ENCODE measurements around the gene CSNK1G1. TPM values are rescaled to one million over a fixed set of nuclear protein-coding genes. Genes with fewer than 3 reads are reported as not detected.

Gene CSNK1G1
- total RNA-seq, 2 donors from 2014 or later: 9.3 to 11.8 TPM

DNA sequence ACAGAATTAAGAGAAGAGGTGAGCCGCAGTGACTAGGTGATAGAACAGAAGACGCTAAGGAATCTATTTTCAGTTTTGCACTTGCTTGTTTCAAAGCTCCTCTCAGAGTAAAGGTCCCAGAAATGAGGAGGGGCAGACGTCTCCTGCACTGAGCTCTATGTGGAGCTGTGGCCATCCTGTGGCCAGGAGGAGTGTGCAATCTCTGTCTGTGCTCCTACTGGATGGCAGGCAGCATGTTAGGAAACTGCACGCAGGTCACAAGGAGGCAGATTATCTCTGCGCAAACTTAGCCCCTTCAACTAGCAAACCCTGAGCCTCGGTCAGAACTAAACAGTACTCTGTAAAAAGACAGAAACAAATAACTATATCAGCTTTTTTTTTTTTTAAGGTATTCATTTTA lies 162.0 kb downstream of the CSNK1G1 start:
- H3K27me3 ChIP-seq (replicated peaks; ENCODE audit: insufficient read depth): no peaks in the 10 kb centered on the region
- TF ChIP-seq CTCF (IDR thresholded peaks at IDR 0.05): no peak
- no peak overlapping the region for H3K4me3 ChIP-seq
- no peak for ATAC-seq (ENCODE audit: insufficient number of reproducible peaks, low FRiP score, low read depth)
- no peak for DNase-seq (ENCODE audit: low spot score)
- H3K27ac ChIP-seq: no peak overlapping the region
- H3K36me3 ChIP-seq: no peaks in the 10 kb centered on the region
- no peaks in the 10 kb centered on the region for H3K9me3 ChIP-seq
- H3K4me1 ChIP-seq (ENCODE audit: control insufficient read depth in 1 of 2, low read depth in 2 of 2): no peaks in the 10 kb centered on the region

GRCh38 chr15:64191971-64192830 lies 163.8 kb downstream of the CSNK1G1 start:
- H3K36me3 ChIP-seq: peaks cover 7% of the 10 kb centered on the region
- ATAC-seq (ENCODE audit: insufficient number of reproducible peaks, low FRiP score, low read depth): no peak
- no peak overlapping the region for H3K27ac ChIP-seq
- no peaks in the 10 kb centered on the region for H3K9me3 ChIP-seq
- TF ChIP-seq CTCF (IDR thresholded peaks at IDR 0.05): no peak
- no peaks in the 10 kb centered on the region for H3K27me3 ChIP-seq (replicated peaks; ENCODE audit: insufficient read depth)
- no peaks in the 10 kb centered on the region for H3K4me1 ChIP-seq (ENCODE audit: control insufficient read depth in 1 of 2, low read depth in 2 of 2)
- DNase-seq (ENCODE audit: low spot score): no peak
- no peak overlapping the region for H3K4me3 ChIP-seq

DNA sequence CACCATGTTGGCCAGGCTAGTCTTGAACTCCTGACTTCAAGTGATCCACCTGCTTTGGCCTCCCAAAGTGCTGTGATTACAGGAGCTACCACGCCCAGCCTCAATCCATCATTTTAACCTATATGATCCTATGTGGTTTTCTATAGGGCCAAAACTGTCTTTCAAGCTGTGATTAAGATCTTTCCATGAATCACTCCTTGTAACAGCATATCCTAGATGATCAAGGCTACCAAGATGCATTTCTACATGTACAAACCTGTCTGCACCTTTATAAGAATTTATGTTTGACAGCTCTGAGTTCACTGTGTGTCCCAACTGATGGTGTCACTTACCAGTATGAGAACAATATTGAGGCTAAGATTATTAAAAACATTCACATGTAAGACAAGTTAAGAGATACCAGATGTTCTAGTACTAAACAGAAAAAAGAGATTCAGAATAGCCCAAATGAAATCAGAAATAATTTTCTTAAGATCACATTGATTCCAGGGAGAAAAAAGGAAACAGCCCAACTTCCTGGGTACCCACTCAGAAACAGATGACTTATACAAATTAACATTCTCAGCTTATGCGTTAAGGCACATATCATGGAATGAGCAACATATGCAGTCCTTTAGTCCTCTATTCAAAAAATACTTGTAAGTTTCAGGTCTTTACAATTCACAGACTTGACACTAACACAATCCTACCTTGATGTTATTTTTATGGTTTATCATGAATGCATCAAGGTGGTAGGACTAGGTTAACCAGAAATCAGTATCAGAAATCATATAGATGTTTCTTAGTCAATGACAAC lies 168.4 kb downstream of the CSNK1G1 start:
- no peak overlapping the region for H3K4me3 ChIP-seq
- ATAC-seq (ENCODE audit: insufficient number of reproducible peaks, low FRiP score, low read depth): no peak
- DNase-seq (ENCODE audit: low spot score): no peak
- no peak for TF ChIP-seq CTCF (IDR thresholded peaks at IDR 0.05)
- H3K27ac ChIP-seq: no peak overlapping the region
- H3K4me1 ChIP-seq (ENCODE audit: control insufficient read depth in 1 of 2, low read depth in 2 of 2): no peaks in the 10 kb centered on the region
- H3K9me3 ChIP-seq: no peaks in the 10 kb centered on the region
- no peaks in the 10 kb centered on the region for H3K27me3 ChIP-seq (replicated peaks; ENCODE audit: insufficient read depth)
- H3K36me3 ChIP-seq: peaks cover 7% of the 10 kb centered on the region

- no peak for DNase-seq (ENCODE audit: low spot score)
- ATAC-seq (ENCODE audit: insufficient number of reproducible peaks, low FRiP score, low read depth): no peak
- no peak for TF ChIP-seq CTCF (IDR thresholded peaks at IDR 0.05)
- Histone ChIP-seq H3K4me1 (ENCODE audit: control insufficient read depth in 1 of 2, low read depth in 2 of 2) (no peaks in the 10 kb centered on the region), H3K4me3 (no peak overlapping the region), H3K9me3 (no peaks in the 10 kb centered on the region), H3K36me3 (peaks cover 7% of the 10 kb centered on the region), H3K27me3 (replicated peaks; ENCODE audit: insufficient read depth) (no peaks in the 10 kb centered on the region), H3K27ac (no peak overlapping the region)
Observed at GRCh38 chr15:64185146-64185911, 170.6 kb downstream of the CSNK1G1 start.

All from thoracic aorta (tissue), 2 donors.